AG04450 (cell line): ENCODE measurements around the gene C17orf100. TPM values are rescaled to one million over a fixed set of nuclear protein-coding genes. Genes with fewer than 3 reads are reported as not detected.
A peak's percentile ranks its signal among the peaks of the same experiment; 100 is the strongest.

Experiments
- CTCF ChIA-PET: fragments of 300-600, 350-600 bp; formaldehyde crosslinking; extraction: SDS; loops from one replicate; lab custom pipeline; 2022; ENCODE audit warnings: antibody characterized with exemption, inconsistent platforms; lab: Charles Lee
- POLR2A ChIA-PET: fragments of 350-600 bp; formaldehyde crosslinking; extraction: SDS; loops from one replicate; lab custom pipeline; 2021; ENCODE audit warnings: antibody characterized with exemption, inconsistent platforms; lab: Yijun Ruan, JAX
- DNase-seq: peaks from one replicate; pipeline ENCODE4 v3.0.0-alpha.2; 2011; ENCODE audit warnings: low read depth, low spot score
- H3K27ac ChIP-seq: one replicate; pipeline ENCODE4 v1.5.1; 2012; ENCODE audit warnings: low read depth, low read length, control low read depth
- H3K27me3 ChIP-seq: one replicate; pipeline ENCODE4 v1.6.0; 2012; ENCODE audit warnings: low read length; ENCODE audit not compliant: control insufficient read depth, insufficient read depth
- H3K4me3 ChIP-seq: 2 replicates; pipeline ENCODE4 v1.5.1; 2011; ENCODE audit warnings: mild to moderate bottlenecking, low read depth, low read length, control low read depth
- H3K9me3 ChIP-seq: 2 replicates; pipeline ENCODE4 v1.5.1; 2012; ENCODE audit warnings: low read length; ENCODE audit not compliant: control insufficient read depth, insufficient read depth
- CTCF ChIP-seq: IDR thresholded peaks from 2 replicates; pipeline ENCODE4 v1.5.1; 2011; ENCODE audit warnings: low read depth, low read length, control low read depth, inconsistent platforms
- polyA plus RNA-seq: library from polyadenylated mRNA; depleted of rRNA; stranded (reverse); fragments of >200 nt; gene quantifications from 2 replicates; pipeline ENCODE4 v1.2.3, GENCODE V29; 2011

C17orf100 gene
- polyA plus RNA-seq, 1 experiment = 1.8 TPM

GRCh38 chr17:6640536-6641246 is 10.9 kb upstream of the C17orf100 start, which contains the start of the genes KIAA0753 and TXNDC17:
Gene KIAA0753, minus strand, starts transcription at chr17:6640711. Its CDS starts 5,608 bp downstream, at chr17:6635103.
Gene TXNDC17, plus strand, starts transcription at chr17:6641060. Its CDS starts 23 bp downstream, at chr17:6641083.
- ChIA-PET CTCF (interaction anchor here (0.7 to 1.1 kb wide), 2 partner anchors 44 to 405 kb away, joined by 3 read pairs; no protein-coding TSS in a partner anchor), POLR2A (interaction anchor here (1.3 kb wide), 2 partner anchors 169 to 197 kb away, joined by 4 read pairs; partner anchors contain the start of gene PIMREG)
- DNase-seq = peak; percentile 74
- Histone ChIP-seq H3K4me3 (peak within 1 kb of the TSS; percentile 90), H3K27ac (peak within 1 kb of the TSS; percentile 75), H3K9me3 (no peaks in the 10 kb centered on the region; the same call in 1 of the 2 replicates), H3K27me3 (no peaks in the 10 kb centered on the region)
- no peak for TF ChIP-seq CTCF

GRCh38 chr17:6641247-6641863 is 10.2 kb upstream of the C17orf100 start:
- ChIA-PET POLR2A (interaction anchor here (1.3 kb wide), 1 partner anchor 197 kb away, joined by 4 read pairs; the partner anchor contains the start of gene PIMREG), CTCF (interaction anchor here (1.1 to 1.7 kb wide), 2 partner anchors 169 to 405 kb away, joined by 3 to 9 read pairs; no protein-coding TSS in a partner anchor)
- no peaks in the 10 kb centered on the region; the same call in 1 of the 2 replicates for H3K9me3 ChIP-seq
- peak overlapping the region; percentile 75 for H3K27ac ChIP-seq
- H3K4me3 ChIP-seq = peak overlapping the region; percentile 90
- no peaks in the 10 kb centered on the region for H3K27me3 ChIP-seq
- DNase-seq = no peak
- TF ChIP-seq CTCF = no peak

GRCh38 chr17:6642592-6642991 is 9.0 kb upstream of the C17orf100 start:
- no peak overlapping the region for H3K27ac ChIP-seq
- POLR2A ChIA-PET = no interaction called here
- no peak overlapping the region for H3K4me3 ChIP-seq
- CTCF ChIA-PET = interaction anchor here (1.7 kb wide), 1 partner anchor 170 kb away, joined by 9 read pairs; no protein-coding TSS in a partner anchor
- no peak for DNase-seq
- no peak for TF ChIP-seq CTCF
- no peaks in the 10 kb centered on the region; the same call in 1 of the 2 replicates for H3K9me3 ChIP-seq
- H3K27me3 ChIP-seq = no peaks in the 10 kb centered on the region

- H3K27me3 ChIP-seq = no peaks in the 10 kb centered on the region
- TF ChIP-seq CTCF = no peak
- no peak overlapping the region for H3K27ac ChIP-seq
- no peaks in the 10 kb centered on the region; the same call in 1 of the 2 replicates for H3K9me3 ChIP-seq
- CTCF ChIA-PET = interaction anchor here (0.5 kb wide), 1 partner anchor 267 kb away, joined by 3 read pairs; no protein-coding TSS in a partner anchor
- POLR2A ChIA-PET = no interaction called here
- no peak overlapping the region for H3K4me3 ChIP-seq
- DNase-seq = no peak
Measured at GRCh38 chr17:6643451-6644125, 8.0 kb upstream of the C17orf100 start.
